Fibroblast of skin of left biceps (primary cell): ENCODE data around the gene ST3GAL5.

Experiments
- DNase-seq, 2 experiments: peaks; one replicate each; pipeline ENCODE4 v3.0.0-alpha.2; 2013; ENCODE audit warnings: low read depth in 2 of 2

ST3GAL5 gene

DNA sequence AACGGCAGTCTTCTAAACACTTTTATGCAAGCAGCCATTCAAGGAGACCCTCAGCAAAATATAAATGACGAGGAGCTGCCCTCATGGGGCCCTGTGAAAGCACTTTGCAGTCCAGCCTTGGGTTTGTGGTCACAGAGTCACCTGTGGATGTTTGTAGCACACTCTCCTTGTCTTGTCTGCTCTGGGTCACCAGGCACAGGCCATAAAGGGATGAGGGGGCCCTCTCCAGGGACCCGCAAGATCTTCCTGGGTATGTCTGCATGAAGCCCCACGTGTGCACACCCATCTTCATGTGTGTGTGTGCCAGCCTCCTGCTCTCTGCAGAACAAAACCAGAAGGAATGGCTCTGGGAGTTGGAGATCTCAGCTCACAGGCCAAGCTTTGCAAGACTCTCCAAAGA, 98.8 kb downstream of the ST3GAL5 start:
- no peak for DNase-seq

GRCh38 chr2:85789271-85789670, 99.5 kb downstream of the ST3GAL5 start:
- no peak for DNase-seq

DNA sequence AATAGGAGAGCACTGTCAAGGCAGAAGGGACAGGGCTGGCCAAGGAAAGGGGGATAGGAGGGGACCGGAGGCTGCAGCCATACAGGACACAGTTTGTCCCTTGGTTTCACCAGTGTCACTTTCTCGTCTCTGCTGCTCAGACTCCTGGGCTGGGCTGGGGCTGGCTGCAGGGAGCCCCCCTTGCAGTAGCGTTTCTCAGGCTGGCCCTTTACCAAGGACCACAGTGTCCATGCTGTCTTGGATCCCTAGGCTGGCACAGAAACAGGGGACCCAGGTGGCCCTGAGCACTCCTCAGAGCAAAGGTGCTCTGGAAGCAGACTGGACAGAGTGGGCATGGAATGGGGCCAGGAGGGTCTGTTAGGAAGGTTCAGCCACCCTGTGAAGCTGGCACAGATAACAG, 100.2 kb downstream of the ST3GAL5 start:
- DNase-seq, result no peak

GRCh38 chr2:85787981-85788340, 100.8 kb downstream of the ST3GAL5 start:
- DNase-seq, result no peak

DNA sequence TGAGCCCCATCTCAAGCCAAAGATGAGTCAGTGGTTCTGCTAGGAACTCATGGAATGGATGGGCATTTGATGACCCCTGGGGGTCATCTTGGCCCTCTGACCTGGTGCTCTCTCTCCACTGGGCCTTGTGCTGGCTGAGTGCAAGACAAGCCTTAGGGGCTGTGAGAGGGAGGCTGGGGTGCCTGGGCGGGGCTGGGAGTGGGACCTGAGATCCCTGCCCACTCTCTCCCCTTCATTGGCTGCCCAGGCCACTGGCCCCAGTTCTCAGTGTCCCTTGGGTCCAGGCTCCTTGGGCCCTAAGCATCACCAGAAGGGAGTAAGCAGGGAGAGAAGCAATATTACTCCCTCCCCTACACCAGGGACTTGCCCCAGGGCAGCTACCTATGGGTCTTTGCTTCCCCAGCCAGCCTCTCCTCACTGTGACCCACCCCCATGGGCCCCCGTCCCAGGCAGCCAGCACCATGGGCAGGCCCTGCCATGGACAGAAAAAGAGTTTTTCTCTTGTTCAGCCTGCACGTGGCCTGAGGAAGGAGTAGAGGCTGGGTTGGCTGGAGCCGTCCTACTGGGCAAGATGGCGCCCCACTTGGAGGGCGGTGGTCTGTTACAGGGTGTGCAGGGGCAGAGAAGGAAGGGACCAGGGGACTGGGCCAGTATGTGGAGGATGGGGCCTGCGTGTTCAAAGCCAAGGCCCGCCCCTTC, 101.4 kb downstream of the ST3GAL5 start:
- DNase-seq, result no peak
